CD14-positive monocyte (primary cell): Measurements from ENCODE around the gene NUBPL. TPM values are rescaled to one million over a fixed set of nuclear protein-coding genes. Genes with fewer than 3 reads are reported as not detected.

Source experiments
- DNase-seq, 3 donors: peaks; one replicate each; pipeline ENCODE4 v3.0.0-alpha.2; 2011 to 2022
- H2AFZ ChIP-seq: 2 replicates; pipeline ENCODE4 v1.6.0; 2012; ENCODE audit warnings: mild to moderate bottlenecking, low read depth, low read length, inconsistent platforms; ENCODE audit not compliant: insufficient read depth, poor library complexity, severe bottlenecking
- H3K27ac ChIP-seq, 2 donors: 1 replicate in 1 of 2; 2 replicates in 1 of 2; pipeline ENCODE4 v1.5.1; 2012 to 2013; ENCODE audit warnings: low read length in 2 of 2, control low read depth in 1 of 2, inconsistent platforms in 1 of 2, low read depth in 1 of 2, mild to moderate bottlenecking in 1 of 2
- H3K27me3 ChIP-seq, 2 donors: one replicate each; pipeline versions ENCODE4 v1.6.0 to v1.6.1; 2011 to 2013; ENCODE audit warnings: low read length in 2 of 2; ENCODE audit not compliant: control insufficient read depth in 2 of 2, insufficient read depth in 2 of 2
- H3K36me3 ChIP-seq, 2 donors: replicated peaks in 1 of 2; 1 replicate in 1 of 2; 2 replicates in 1 of 2; pipeline versions ENCODE4 v1.5.1 to v1.6.1; 2012 to 2013; ENCODE audit warnings: low read length in 2 of 2, control low read depth in 1 of 2, inconsistent platforms in 1 of 2, mild to moderate bottlenecking in 1 of 2; ENCODE audit not compliant: insufficient read depth in 2 of 2, control insufficient read depth in 1 of 2
- H3K4me1 ChIP-seq, 2 donors: 1 replicate in 1 of 2; 2 replicates in 1 of 2; pipeline versions ENCODE4 v1.5.1 to v1.6.1; 2012 to 2013; ENCODE audit warnings: low read length in 2 of 2, control low read depth in 1 of 2, inconsistent platforms in 1 of 2, mild to moderate bottlenecking in 1 of 2, moderate library complexity in 1 of 2; ENCODE audit not compliant: insufficient read depth in 2 of 2, control insufficient read depth in 1 of 2
- H3K4me2 ChIP-seq: replicated peaks from 2 replicates; pipeline ENCODE3; 2012; ENCODE audit warnings: low read length, moderate library complexity, mild to moderate bottlenecking; ENCODE audit not compliant: poor library complexity, severe bottlenecking; ENCODE audit errors: extremely low read depth
- H3K4me3 ChIP-seq, 3 experiments: fragments of 200-600 bp in 1 of 3; sonication (generic) in 1 of 3; replicated peaks in 1 of 3; 1 replicate in 2 of 3; 2 replicates in 1 of 3; pipeline ENCODE4 v1.5.1; 2011 to 2013; ENCODE audit warnings: low read length in 3 of 3, mild to moderate bottlenecking in 3 of 3, control low read depth in 2 of 3, low read depth in 2 of 3, inconsistent platforms in 1 of 3, moderate library complexity in 1 of 3
- H3K79me2 ChIP-seq: 2 replicates; pipeline ENCODE4 v1.6.0; 2012; ENCODE audit warnings: mild to moderate bottlenecking, control low read depth, inconsistent platforms, low read length, moderate library complexity; ENCODE audit not compliant: insufficient read depth
- H3K9ac ChIP-seq: 2 replicates; pipeline ENCODE4 v1.6.0; 2017; ENCODE audit warnings: low read length, mild to moderate bottlenecking; ENCODE audit not compliant: insufficient read depth, poor library complexity, severe bottlenecking
- H3K9me3 ChIP-seq, 2 donors: replicated peaks in 1 of 2; 1 replicate in 1 of 2; 2 replicates in 1 of 2; pipeline versions ENCODE4 v1.5.1 to v1.6.1; 2012 to 2013; ENCODE audit warnings: low read length in 2 of 2, control low read depth in 1 of 2; ENCODE audit not compliant: control insufficient read depth in 1 of 2, insufficient read depth in 1 of 2
- H4K20me1 ChIP-seq: 2 replicates; pipeline ENCODE4 v1.6.0; 2012; ENCODE audit warnings: mild to moderate bottlenecking, low read length, control low read depth, moderate library complexity; ENCODE audit not compliant: insufficient read depth
- H3K27ac Mint-ChIP-seq, 7 donors: one replicate each; pipeline ENCODE4 v1.8.0; 2020; ENCODE audit warnings: mild to moderate bottlenecking in 7 of 7, mixed read lengths in 7 of 7, moderate library complexity in 6 of 7, inconsistent platforms in 2 of 7
- H3K27me3 Mint-ChIP-seq, 3 donors: one replicate each; pipeline ENCODE4 v1.8.0; 2021 to 2022; ENCODE audit warnings: low read depth in 3 of 3, mild to moderate bottlenecking in 3 of 3, mixed read lengths in 3 of 3, moderate library complexity in 3 of 3, inconsistent platforms in 1 of 3
- H3K36me3 Mint-ChIP-seq, 2 donors: one replicate each; pipeline ENCODE4 v1.8.0; 2020; ENCODE audit warnings: mixed read lengths in 2 of 2, inconsistent platforms in 1 of 2, mild to moderate bottlenecking in 1 of 2
- H3K4me1 Mint-ChIP-seq: one replicate; pipeline ENCODE4 v1.8.0; 2020; ENCODE audit warnings: mild to moderate bottlenecking, mixed read lengths
- H3K4me3 Mint-ChIP-seq, 2 donors: one replicate each; pipeline ENCODE4 v1.8.0; 2020; ENCODE audit warnings: mild to moderate bottlenecking in 2 of 2, mixed read lengths in 2 of 2, moderate library complexity in 1 of 2
- H3K9me3 Mint-ChIP-seq, 7 donors: one replicate each; pipeline ENCODE4 v1.8.0; 2020 to 2022; ENCODE audit warnings: mixed read lengths in 7 of 7, mild to moderate bottlenecking in 6 of 7, moderate library complexity in 6 of 7, inconsistent platforms in 2 of 7
- CTCF ChIP-seq: fragments of 200-600 bp; IDR thresholded peaks from one replicate; pipeline ENCODE4 v1.8.0; 2022; ENCODE audit warnings: antibody characterized with exemption, mild to moderate bottlenecking
- WGBS: methylation state at CpG from one replicate; pipeline ENCODE4 v1.1.5; 2013; ENCODE audit warnings: missing lambda C conversion rate; ENCODE audit not compliant: insufficient coverage; 5-methylcytosine and 5-hydroxymethylcytosine counted together
- intact Hi-C, 2 donors: fragments of 100-400 bp; cut with micrococcal nuclease; formaldehyde crosslinking; loops; one replicate each; pipeline versions ENCODE4 v1.15.0 to v1.15.1; 2023
- polyA plus RNA-seq, 3 donors: library from polyadenylated mRNA; depleted of rRNA in 1 of 3; unstranded in 2 of 3; stranded (reverse) in 1 of 3; fragments of 300-500 nt in 2 of 3; fragments of >200 nt in 1 of 3; fragmentation: Illumina TruSeq in 2 of 3; gene quantifications; 1 replicate in 2 of 3; 2 replicates in 1 of 3; pipeline ENCODE4 v1.2.3, GENCODE V29; 2012 to 2021

NUBPL gene
- polyA plus RNA-seq, 3 donors: 0.75 to 2.4 (median 2.3) TPM

- Histone ChIP-seq H3K27ac (no peak overlapping the region), H3K4me3 (no peak overlapping the region), H3K27me3 (no peaks in the 10 kb centered on the region), H4K20me1 (no peaks in the 10 kb centered on the region), H2AFZ (no peak overlapping the region), H3K4me2 (no peak overlapping the region), H3K79me2 (no peaks in the 10 kb centered on the region), H3K4me1 (no peaks in the 10 kb centered on the region), H3K9me3 (peaks cover 0 to 13% of the 10 kb centered on the region in 2 donors), H3K36me3 (no peaks in the 10 kb centered on the region), H3K9ac (no peak overlapping the region)
- Mint-ChIP-seq H3K4me3 (no peak overlapping the region), H3K27ac (no peak overlapping the region), H3K27me3 (peaks cover 0 to under 1% (median 0%) of the 10 kb centered on the region in 3 donors), H3K36me3 (peaks cover 6 to 7% of the 10 kb centered on the region in 2 donors), H3K9me3 (peaks cover 6 to 29% (median 15%) of the 10 kb centered on the region in 7 donors), H3K4me1 (no peaks in the 10 kb centered on the region)
- no peak for DNase-seq
- TF ChIP-seq CTCF: no peak
- intact Hi-C loops: no loop called here
- no CpG with 5 or more reads among the region's 1 CpG for WGBS
These were observed 297.7 kb downstream of the NUBPL start for GRCh38 chr14:31858868-31859267.

- Histone ChIP-seq H3K27me3 (no peaks in the 10 kb centered on the region), H3K4me3 (no peak overlapping the region), H3K9me3 (peaks cover 8 to 18% of the 10 kb centered on the region in 2 donors), H3K9ac (no peak overlapping the region), H3K4me2 (no peak overlapping the region), H3K4me1 (no peaks in the 10 kb centered on the region), H3K27ac (no peak overlapping the region), H4K20me1 (no peaks in the 10 kb centered on the region), H3K79me2 (no peaks in the 10 kb centered on the region), H2AFZ (no peak overlapping the region), H3K36me3 (no peaks in the 10 kb centered on the region)
- Mint-ChIP-seq H3K27me3 (peaks cover 0 to 3% (median 0%) of the 10 kb centered on the region in 3 donors), H3K4me1 (no peaks in the 10 kb centered on the region), H3K4me3 (no peak overlapping the region), H3K27ac (peak overlapping the region in 1 of 7 donors; percentile 21), H3K36me3 (no peaks in the 10 kb centered on the region), H3K9me3 (peaks cover 17 to 39% (median 27%) of the 10 kb centered on the region in 7 donors)
- DNase-seq: no peak
- intact Hi-C loops: no loop called here
- WGBS: 93% methylated on average over 3 of the region's 13 CpGs
- TF ChIP-seq CTCF: no peak
These were observed 304.0 kb downstream of the NUBPL start for GRCh38 chr14:31864937-31865855.
